HepG2 (cell line): ENCODE results near the gene FYB2. TPM values are rescaled to one million over a fixed set of nuclear protein-coding genes. Genes with fewer than 3 reads are reported as not detected.

Experiments used
- AGO1 ChIP-seq: fragments of 200-400 bp; formaldehyde crosslinking; IDR thresholded peaks from 2 replicates; pipeline ENCODE4 v1.6.1; 2017; ENCODE audit warnings: mild to moderate bottlenecking, low read depth, low read length, moderate library complexity; ENCODE audit not compliant: poor library complexity, severe bottlenecking
- ARNTL ChIP-seq: sonication (generic); formaldehyde crosslinking; IDR thresholded peaks from 2 replicates; pipeline ENCODE4 v1.4.0; 2020; ENCODE audit warnings: mild to moderate bottlenecking, missing genetic modification reagents
- CCAR2 ChIP-seq: fragments of 200-400 bp; formaldehyde crosslinking; optimal IDR thresholded peaks from 2 replicates; pipeline ENCODE3; 2018; ENCODE audit warnings: low read depth, mild to moderate bottlenecking, low read length, moderate library complexity
- GABPB1 ChIP-seq: IDR thresholded peaks from 2 replicates; pipeline ENCODE4 v1.6.1; 2016; ENCODE audit warnings: mild to moderate bottlenecking, missing genetic modification reagents, moderate library complexity, missing compliant biosample characterization
- HNF4G ChIP-seq, 2 experiments: sonication (generic) in 1 of 2; formaldehyde crosslinking in 1 of 2; IDR thresholded peaks; 2 replicates each; pipeline versions ENCODE4 v1.4.0 to v1.6.1; 2011 to 2020; ENCODE audit warnings: borderline replicate concordance in 2 of 2, low read depth in 2 of 2, mild to moderate bottlenecking in 2 of 2, low read length in 1 of 2, missing genetic modification reagents in 1 of 2, moderate library complexity in 1 of 2
- HOXA3 ChIP-seq: sonication (generic); formaldehyde crosslinking; IDR thresholded peaks from 2 replicates; pipeline ENCODE4 v1.5.0; 2020; ENCODE audit warnings: missing genetic modification reagents
- HOXA5 ChIP-seq: sonication (generic); formaldehyde crosslinking; IDR thresholded peaks from 2 replicates; pipeline ENCODE4 v1.4.0; 2020; ENCODE audit warnings: missing genetic modification reagents
- IRX3 ChIP-seq: sonication (generic); formaldehyde crosslinking; IDR thresholded peaks from 2 replicates; pipeline ENCODE4 v1.8.1; 2023; ENCODE audit warnings: mild to moderate bottlenecking, low read depth, missing genetic modification reagents, borderline replicate concordance
- KLF16 ChIP-seq, 2 experiments: sonication (generic) in 1 of 2; formaldehyde crosslinking in 1 of 2; IDR thresholded peaks; 2 replicates each; pipeline versions ENCODE4 v1.6.1 to v1.8.0; 2016 to 2023; ENCODE audit warnings: missing genetic modification reagents in 2 of 2, missing compliant biosample characterization in 1 of 2
- MATR3 ChIP-seq: sonication (generic); formaldehyde crosslinking; IDR thresholded peaks from 2 replicates; pipeline ENCODE4 v1.4.0; 2020; ENCODE audit warnings: missing genetic modification reagents
- MIER3 ChIP-seq: IDR thresholded peaks from 2 replicates; pipeline ENCODE4 v1.6.1; 2016; ENCODE audit warnings: missing compliant biosample characterization, borderline replicate concordance
- NFATC3 ChIP-seq: sonication (generic); formaldehyde crosslinking; IDR thresholded peaks from 2 replicates; pipeline ENCODE4 v1.5.1; 2020; ENCODE audit warnings: mild to moderate bottlenecking, missing genetic modification reagents
- NFE2L2 ChIP-seq: fragments of 150-350 bp; IDR thresholded peaks from 2 replicates; pipeline ENCODE4 v1.6.1; 2014; ENCODE audit warnings: low read length
- ONECUT2 ChIP-seq: sonication (generic); formaldehyde crosslinking; IDR thresholded peaks from 2 replicates; pipeline ENCODE4 v1.4.0; 2020; ENCODE audit warnings: missing genetic modification reagents
- PHF5A ChIP-seq: IDR thresholded peaks from one replicate; pipeline ENCODE4 v1.6.1; 2018; ENCODE audit warnings: low read depth, missing genetic modification reagents; ENCODE audit not compliant: unreplicated experiment
- SAP130 ChIP-seq: IDR thresholded peaks from 2 replicates; pipeline ENCODE4 v1.6.1; 2016; ENCODE audit warnings: low read depth
- SMARCE1 ChIP-seq: fragments of 450-650 bp; IDR thresholded peaks from 2 replicates; pipeline ENCODE4 v1.6.1; 2017; ENCODE audit warnings: borderline replicate concordance
- TEAD2 ChIP-seq: sonication (generic); formaldehyde crosslinking; IDR thresholded peaks from 2 replicates; pipeline ENCODE4 v1.9.0; 2021; ENCODE audit warnings: missing genetic modification reagents
- ZNF350 ChIP-seq: sonication (generic); formaldehyde crosslinking; IDR thresholded peaks from 2 replicates; pipeline ENCODE4 v1.4.0; 2020; ENCODE audit warnings: mild to moderate bottlenecking, low read depth, missing genetic modification reagents, borderline replicate concordance
- ZNF782 ChIP-seq: sonication (generic); formaldehyde crosslinking; IDR thresholded peaks from 2 replicates; pipeline ENCODE4 v1.4.0; 2020; ENCODE audit warnings: missing genetic modification reagents, mild to moderate bottlenecking, borderline replicate concordance
- ZNF878 ChIP-seq: sonication (generic); formaldehyde crosslinking; IDR thresholded peaks from 2 replicates; pipeline ENCODE4 v1.8.1; 2023; ENCODE audit warnings: mild to moderate bottlenecking, missing genetic modification reagents, moderate library complexity
- polyA plus RNA-seq, 8 experiments: library from polyadenylated mRNA; depleted of rRNA in 3 of 8; stranded (reverse) in 7 of 8; unstranded in 1 of 8; fragments of >200 nt; fragmentation: Illumina TruSeq in 4 of 8; extraction: Trizol in 4 of 8; gene quantifications; 2 replicates each; pipeline versions ENCODE4 v1.2.1 to v1.2.3, GENCODE V29; 2011 to 2016; ENCODE audit warnings: low read depth in 4 of 8, missing spikeins in 1 of 8, mixed read lengths in 1 of 8; ENCODE audit not compliant: insufficient read depth in 1 of 8
- total RNA-seq, 5 experiments: library from RNA; depleted of rRNA; stranded (reverse); fragments of >200 nt; fragmentation: Illumina TruSeq; extraction: Trizol; gene quantifications; 2 replicates each; pipeline ENCODE4 v1.2.3, GENCODE V29; 2016; ENCODE audit warnings: low read depth in 1 of 5
- TF ChIP-seq, protein P1 (sequence below): sonication (generic); formaldehyde crosslinking; conservative IDR thresholded peaks from 2 replicates; pipeline ENCODE4 v1.4.0; 2020; ENCODE audit warnings: mild to moderate bottlenecking, missing genetic modification reagents, moderate library complexity
- TF ChIP-seq, protein P2 (sequence below): sonication (generic); formaldehyde crosslinking; IDR thresholded peaks from 2 replicates; pipeline ENCODE4 v1.5.1; 2020; ENCODE audit warnings: missing genetic modification reagents, mild to moderate bottlenecking, borderline replicate concordance
- TF ChIP-seq, protein P3 (sequence below): sonication (generic); formaldehyde crosslinking; IDR thresholded peaks from 2 replicates; pipeline ENCODE4 v1.8.0; 2022; ENCODE audit warnings: missing genetic modification reagents, mild to moderate bottlenecking, borderline replicate concordance

FYB2 gene
- total and polyA plus RNA-seq, 2 of the 13 experiments (the other 11 are each of a cell fraction or from before 2014, with no cell fraction given) = 1.2 to 2.7 TPM

DNA sequence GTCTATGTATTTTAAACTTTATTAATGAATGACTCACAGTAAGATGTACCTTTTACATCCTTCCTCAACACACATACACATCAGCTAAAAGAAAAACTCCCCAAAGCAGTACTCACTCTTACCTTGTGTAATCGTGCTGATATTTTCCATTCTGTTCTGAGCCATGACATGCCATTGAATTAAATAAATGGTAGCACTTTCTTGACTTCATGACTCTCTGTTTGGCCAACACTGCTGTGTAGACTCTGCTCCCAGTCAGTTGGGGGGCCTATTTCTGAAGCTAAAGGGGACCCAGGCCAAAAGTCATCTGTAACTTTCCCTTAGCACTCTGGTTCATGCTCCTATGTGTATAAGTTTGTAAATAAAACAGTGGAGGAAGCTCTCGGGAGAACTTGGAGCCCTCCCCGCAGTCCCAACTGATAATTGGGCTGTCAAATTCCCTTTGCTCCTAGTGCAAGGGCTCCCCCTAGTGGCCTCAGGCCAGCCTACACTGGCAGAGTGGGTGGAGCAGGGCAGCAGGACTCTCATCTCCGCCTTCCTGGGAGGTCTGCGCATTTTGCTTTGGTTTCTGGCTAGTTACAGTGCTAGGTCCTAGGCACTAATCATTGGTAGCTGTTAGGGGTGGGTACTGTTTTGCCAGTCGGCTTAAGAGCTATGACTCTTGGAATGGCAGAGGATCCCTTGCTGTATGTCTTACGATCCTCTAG is 1.7 kb upstream of the FYB2 start (continued):
- TF ChIP-seq, protein P1, sequence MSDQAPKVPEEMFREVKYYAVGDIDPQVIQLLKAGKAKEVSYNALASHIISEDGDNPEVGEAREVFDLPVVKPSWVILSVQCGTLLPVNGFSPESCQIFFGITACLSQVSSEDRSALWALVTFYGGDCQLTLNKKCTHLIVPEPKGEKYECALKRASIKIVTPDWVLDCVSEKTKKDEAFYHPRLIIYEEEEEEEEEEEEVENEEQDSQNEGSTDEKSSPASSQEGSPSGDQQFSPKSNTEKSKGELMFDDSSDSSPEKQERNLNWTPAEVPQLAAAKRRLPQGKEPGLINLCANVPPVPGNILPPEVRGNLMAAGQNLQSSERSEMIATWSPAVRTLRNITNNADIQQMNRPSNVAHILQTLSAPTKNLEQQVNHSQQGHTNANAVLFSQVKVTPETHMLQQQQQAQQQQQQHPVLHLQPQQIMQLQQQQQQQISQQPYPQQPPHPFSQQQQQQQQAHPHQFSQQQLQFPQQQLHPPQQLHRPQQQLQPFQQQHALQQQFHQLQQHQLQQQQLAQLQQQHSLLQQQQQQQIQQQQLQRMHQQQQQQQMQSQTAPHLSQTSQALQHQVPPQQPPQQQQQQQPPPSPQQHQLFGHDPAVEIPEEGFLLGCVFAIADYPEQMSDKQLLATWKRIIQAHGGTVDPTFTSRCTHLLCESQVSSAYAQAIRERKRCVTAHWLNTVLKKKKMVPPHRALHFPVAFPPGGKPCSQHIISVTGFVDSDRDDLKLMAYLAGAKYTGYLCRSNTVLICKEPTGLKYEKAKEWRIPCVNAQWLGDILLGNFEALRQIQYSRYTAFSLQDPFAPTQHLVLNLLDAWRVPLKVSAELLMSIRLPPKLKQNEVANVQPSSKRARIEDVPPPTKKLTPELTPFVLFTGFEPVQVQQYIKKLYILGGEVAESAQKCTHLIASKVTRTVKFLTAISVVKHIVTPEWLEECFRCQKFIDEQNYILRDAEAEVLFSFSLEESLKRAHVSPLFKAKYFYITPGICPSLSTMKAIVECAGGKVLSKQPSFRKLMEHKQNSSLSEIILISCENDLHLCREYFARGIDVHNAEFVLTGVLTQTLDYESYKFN = 0 out of 2 replicates have a peak, but pooled peaks have one; percentile 30
- no peak; the same call in 1 of the 2 replicates for TF ChIP-seq GABPB1 (CRISPR knock-in tag)
- no peak for TF ChIP-seq HOXA3 (CRISPR knock-in tag)
- TF ChIP-seq ZNF350 = no peak
- peak; percentile 40; the same call in 1 of the 2 replicates for TF ChIP-seq SAP130 (CRISPR knock-in tag)
- TF ChIP-seq ONECUT2 = no peak
- TF ChIP-seq, protein P2, sequence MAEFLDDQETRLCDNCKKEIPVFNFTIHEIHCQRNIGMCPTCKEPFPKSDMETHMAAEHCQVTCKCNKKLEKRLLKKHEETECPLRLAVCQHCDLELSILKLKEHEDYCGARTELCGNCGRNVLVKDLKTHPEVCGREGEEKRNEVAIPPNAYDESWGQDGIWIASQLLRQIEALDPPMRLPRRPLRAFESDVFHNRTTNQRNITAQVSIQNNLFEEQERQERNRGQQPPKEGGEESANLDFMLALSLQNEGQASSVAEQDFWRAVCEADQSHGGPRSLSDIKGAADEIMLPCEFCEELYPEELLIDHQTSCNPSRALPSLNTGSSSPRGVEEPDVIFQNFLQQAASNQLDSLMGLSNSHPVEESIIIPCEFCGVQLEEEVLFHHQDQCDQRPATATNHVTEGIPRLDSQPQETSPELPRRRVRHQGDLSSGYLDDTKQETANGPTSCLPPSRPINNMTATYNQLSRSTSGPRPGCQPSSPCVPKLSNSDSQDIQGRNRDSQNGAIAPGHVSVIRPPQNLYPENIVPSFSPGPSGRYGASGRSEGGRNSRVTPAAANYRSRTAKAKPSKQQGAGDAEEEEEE (CRISPR knock-in tag) = no peak
- no peak; the same call in none of the 2 replicates for TF ChIP-seq HNF4G (IDR thresholded peaks at IDR 0.05; ENCODE audit: borderline replicate concordance, low read depth, low read length)
- no peak for TF ChIP-seq HNF4G (CRISPR knock-in tag; IDR thresholded peaks at IDR 0.05; ENCODE audit: borderline replicate concordance, low read depth)
- TF ChIP-seq CCAR2 = no peak
- no peak for TF ChIP-seq AGO1
- no peak for TF ChIP-seq IRX3 (CRISPR knock-in tag)
- TF ChIP-seq SMARCE1 = no peak
- no peak for TF ChIP-seq ZNF878
- TF ChIP-seq MIER3 (CRISPR knock-in tag) = no peak
- TF ChIP-seq, protein P3, sequence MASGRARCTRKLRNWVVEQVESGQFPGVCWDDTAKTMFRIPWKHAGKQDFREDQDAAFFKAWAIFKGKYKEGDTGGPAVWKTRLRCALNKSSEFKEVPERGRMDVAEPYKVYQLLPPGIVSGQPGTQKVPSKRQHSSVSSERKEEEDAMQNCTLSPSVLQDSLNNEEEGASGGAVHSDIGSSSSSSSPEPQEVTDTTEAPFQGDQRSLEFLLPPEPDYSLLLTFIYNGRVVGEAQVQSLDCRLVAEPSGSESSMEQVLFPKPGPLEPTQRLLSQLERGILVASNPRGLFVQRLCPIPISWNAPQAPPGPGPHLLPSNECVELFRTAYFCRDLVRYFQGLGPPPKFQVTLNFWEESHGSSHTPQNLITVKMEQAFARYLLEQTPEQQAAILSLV (CRISPR knock-in tag) = no peak
- TF ChIP-seq MATR3 (CRISPR knock-in tag) = no peak
- TF ChIP-seq ARNTL (CRISPR knock-in tag) = no peak
- TF ChIP-seq HOXA5 (CRISPR knock-in tag) = no peak
- no peak for TF ChIP-seq ZNF782 (CRISPR knock-in tag)
- no peak for TF ChIP-seq PHF5A (CRISPR knock-in tag)
- no peak for TF ChIP-seq TEAD2
- no peak for TF ChIP-seq NFATC3
- peak in 1 of 2 experiments; percentile 49; a peak in 1 of 4 replicates for TF ChIP-seq KLF16 (CRISPR knock-in tag; IDR thresholded peaks at IDR 0.05)
- TF ChIP-seq NFE2L2 = no peak
